ENCODE measurements around the gene IL1RAPL1.

The IL1RAPL1 gene

GRCh38 chrX:29947225-29947624, 1360.0 kb downstream of the IL1RAPL1 start:
- DNase-seq: no peak

- no peak for DNase-seq
Observed at GRCh38 chrX:29948653-29949052, 1361.4 kb downstream of the IL1RAPL1 start.

- DNase-seq: no peak
Observed at GRCh38 chrX:29952016-29952415, 1364.8 kb downstream of the IL1RAPL1 start.

- DNase-seq: no peak
Observed at GRCh38 chrX:29962061-29962460, 1374.8 kb downstream of the IL1RAPL1 start.

GRCh38 chrX:29965634-29966033, 1378.4 kb downstream of the IL1RAPL1 start:
- DNase-seq: no peak

GRCh38 chrX:29992083-29992482, 1404.8 kb downstream of the IL1RAPL1 start:
- DNase-seq: no peak

- no peak for DNase-seq
Observed at GRCh38 chrX:30005813-30006212, 1418.6 kb downstream of the IL1RAPL1 start.

Measured in CD4-positive, alpha-beta T cell treated with Interleukin-10 for 1 hour (primary cell).